Erythroblast (primary cell): ENCODE results near the gene INO80E.

Source experiments
- GATA1 ChIP-seq: IDR thresholded peaks from 2 replicates; pipeline ENCODE4 v1.6.1; 2011; ENCODE audit warnings: low read depth, mild to moderate bottlenecking, control low read depth, low read length, moderate library complexity
- POLR2A ChIP-seq: IDR thresholded peaks from 2 replicates; pipeline ENCODE4 v1.6.1; 2011; ENCODE audit warnings: mild to moderate bottlenecking, low read length

DNA sequence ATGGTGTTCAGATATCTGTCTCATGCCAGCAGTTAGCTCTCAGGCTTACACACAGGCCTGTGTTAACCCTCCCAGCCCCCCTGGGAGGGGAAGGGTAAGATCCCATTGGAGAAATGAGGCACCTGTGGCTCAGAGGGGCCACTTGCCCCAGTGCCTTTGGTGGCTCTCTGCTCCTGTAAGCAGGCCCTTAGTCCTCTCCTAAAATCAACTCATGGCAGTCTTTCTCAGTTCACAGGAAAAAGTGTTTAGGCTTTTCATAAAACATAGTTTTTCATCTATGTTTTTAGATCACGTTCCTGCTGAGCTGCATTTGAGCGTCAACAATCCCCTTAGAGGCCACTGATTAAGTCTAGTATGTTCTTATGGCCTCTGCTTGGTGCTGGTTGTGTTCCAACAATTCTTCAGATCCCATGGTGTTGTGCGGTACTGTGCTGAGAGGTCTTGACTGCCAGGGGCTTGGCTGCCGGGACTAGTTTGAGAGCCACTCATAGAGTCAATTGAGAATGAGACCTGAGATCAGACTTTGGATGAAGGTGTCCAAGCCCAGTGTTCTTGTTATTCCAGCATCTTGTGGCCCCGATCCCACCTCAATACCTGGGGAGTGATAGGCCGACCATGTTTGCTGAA lies 11.8 kb upstream of the INO80E start:
- TF ChIP-seq POLR2A = no peak
- TF ChIP-seq GATA1 = no peak
